NCI-H1048 (cell line): ENCODE measurements around the gene KIZ.

Source experiments
- DNase-seq: peaks from one replicate; lab custom pipeline; 2025; lab: John Stamatoyannopoulos, UW

The KIZ gene

DNA sequence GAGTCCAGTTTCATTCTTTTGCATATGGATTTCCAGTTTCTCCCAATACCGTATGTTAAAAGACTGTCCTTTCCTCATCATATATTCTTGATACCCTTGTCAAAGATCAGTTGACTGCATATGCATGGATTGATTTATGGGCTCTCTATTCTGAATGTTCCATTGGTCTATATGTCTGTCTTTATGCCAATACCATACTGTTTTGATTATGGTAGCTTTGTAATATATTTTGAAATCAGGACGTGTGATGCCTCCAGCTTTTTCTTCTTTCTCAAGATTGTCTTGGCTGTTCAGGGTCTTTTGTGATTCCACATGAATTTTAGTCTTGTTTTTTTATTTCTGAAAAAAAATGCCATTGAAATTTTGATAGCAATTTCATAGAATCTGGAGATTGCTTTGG is 51.9 kb downstream of the KIZ start:
- no peak for DNase-seq

DNA sequence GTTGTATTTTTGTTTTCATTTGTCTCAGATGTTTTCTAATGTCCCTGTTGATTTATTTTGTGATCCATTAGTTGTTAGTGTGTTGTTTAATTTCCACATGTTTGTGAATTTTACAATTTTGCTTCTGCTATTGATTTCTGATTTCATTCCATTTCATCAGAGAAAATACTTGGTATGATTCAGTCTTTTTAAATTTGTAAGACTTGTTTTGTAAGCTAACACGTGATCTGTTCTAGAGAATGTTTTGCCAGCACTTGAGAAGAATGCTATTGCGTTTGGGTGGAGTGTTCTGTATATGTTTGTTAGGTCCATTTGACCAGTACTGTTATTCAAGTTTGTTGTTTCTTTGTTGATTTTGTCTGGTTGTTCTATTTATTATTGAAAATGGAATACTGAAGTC is 53.9 kb downstream of the KIZ start:
- DNase-seq, result no peak

DNA sequence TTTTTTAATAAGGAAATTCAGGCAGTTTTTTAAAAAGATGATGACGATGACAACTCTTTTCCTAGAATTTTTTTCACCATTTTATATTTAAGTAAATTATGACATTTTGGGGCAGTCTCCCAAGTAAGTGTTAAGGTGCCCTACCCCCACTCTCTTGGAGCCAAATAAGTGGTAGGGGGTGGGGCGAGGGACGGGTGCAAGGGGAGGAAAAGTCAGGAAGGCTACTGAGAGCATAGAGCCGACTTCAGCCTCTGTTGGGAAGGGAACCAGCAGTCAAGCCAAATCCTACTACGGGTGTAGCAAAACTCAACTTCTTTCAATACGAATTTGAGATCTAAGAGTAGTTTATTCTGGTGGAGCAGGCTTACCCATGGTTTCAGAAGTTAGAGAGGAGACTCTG is 54.4 kb downstream of the KIZ start:
- DNase-seq, result no peak

DNA sequence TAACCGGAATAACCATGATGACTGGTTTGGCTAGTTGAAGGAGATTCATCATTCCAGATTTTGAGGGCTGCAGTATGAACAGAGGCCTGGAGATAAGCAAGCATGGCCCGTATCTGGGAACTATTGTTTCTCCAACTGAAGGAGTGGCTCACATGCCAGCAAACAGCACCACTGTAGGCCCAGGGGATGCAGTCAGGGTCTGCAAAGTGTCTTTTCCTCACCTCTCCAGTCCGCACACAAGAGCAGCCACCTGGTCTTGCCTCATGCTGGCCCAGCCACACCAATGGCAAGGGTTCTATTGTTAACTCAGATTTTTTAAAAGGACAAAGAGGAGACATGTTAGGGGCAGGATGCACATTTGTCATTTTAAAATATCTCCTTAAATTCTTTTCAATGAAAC is 55.1 kb downstream of the KIZ start:
- DNase-seq, result no peak

DNA sequence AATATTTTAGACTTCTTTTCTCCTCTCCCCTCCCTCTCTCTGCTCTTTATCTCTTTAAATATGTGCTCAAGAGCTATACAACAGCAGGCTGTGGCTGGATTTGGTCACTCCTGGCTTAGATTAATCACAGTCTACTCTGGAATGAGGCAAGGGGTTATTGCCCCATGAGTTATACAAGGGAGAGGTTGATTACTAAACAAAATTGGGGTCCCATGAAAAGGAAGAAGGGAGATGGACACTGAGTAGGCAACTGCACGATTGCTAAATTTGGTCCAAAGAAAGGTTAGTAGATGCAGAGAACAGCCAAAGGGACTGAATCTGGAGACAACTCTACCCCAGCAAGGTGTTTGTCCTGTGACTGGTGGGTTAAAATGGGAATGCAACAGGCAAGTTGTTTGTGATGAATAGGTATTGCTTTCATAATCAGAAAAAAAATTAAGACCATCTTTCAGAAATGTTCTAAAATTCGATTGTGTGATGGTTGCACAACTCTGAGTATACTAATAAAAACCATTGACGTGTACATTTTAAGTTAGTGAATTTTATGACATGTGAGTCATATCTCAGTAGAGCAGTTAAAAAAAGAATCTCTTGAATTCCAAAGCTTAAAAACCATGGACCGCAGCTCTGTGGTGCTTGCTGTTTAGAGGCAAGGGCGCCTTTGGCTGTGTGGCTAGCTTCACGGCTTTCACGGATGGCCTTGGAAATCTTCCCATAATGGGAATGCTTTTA is 57.1 kb downstream of the KIZ start:
- no peak for DNase-seq

DNA sequence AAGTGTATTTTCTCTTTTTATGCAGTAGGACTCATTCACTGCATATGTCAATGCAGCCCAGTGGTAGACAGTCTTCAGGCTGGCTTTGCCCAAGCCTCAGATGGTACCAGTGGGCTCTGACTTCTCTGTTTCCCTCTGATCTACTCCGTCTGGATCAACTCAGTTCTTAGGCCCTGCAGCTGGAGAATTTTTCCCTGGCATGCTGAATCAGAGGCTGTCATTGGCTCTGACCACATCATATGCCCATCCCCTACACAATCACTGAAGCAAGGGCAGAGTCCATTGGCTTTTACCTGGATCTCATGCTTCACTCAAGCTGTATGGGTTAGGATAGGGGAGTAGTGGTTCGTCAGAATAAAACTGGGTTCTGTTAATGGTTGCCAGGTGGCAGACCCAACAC is 57.8 kb downstream of the KIZ start:
- DNase-seq, result no peak

DNA sequence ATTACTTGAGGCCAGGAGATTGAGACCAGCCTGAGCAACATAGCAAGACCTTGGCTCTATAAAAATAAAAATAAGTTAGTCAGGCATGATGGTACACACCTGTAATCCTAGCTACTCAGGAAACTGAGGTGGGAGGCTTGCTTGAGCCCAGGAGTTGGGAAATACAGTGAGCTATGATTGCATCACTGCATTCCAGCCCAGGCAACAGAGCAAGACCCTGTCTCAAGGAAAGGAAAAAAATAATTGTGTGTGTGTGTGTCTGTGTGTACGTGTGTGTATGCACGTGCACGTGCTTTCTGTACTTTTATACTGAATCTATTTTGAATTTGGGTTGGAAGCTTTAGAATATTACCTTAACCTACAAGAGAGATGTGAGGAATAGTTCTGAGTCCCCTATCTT is 58.9 kb downstream of the KIZ start:
- DNase-seq, result no peak

DNA sequence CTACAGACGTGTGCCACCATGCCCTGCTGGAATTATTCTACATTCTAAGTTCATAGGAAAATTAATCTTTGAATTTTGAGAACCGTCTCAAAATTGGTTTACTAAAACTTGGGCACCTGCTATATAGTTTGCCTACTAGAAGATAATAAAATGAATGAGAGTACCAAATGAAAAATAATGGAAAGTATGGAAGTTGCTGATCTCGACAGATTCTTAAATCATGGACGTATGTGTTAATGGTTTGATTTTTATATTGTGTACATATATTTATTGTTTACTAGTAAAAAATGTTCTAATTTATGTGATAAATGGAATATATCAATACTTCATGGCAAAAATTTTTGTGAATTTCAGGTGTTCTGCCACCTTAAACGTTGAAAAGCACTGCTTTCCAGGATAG is 60.0 kb downstream of the KIZ start:
- DNase-seq, result no peak

DNA sequence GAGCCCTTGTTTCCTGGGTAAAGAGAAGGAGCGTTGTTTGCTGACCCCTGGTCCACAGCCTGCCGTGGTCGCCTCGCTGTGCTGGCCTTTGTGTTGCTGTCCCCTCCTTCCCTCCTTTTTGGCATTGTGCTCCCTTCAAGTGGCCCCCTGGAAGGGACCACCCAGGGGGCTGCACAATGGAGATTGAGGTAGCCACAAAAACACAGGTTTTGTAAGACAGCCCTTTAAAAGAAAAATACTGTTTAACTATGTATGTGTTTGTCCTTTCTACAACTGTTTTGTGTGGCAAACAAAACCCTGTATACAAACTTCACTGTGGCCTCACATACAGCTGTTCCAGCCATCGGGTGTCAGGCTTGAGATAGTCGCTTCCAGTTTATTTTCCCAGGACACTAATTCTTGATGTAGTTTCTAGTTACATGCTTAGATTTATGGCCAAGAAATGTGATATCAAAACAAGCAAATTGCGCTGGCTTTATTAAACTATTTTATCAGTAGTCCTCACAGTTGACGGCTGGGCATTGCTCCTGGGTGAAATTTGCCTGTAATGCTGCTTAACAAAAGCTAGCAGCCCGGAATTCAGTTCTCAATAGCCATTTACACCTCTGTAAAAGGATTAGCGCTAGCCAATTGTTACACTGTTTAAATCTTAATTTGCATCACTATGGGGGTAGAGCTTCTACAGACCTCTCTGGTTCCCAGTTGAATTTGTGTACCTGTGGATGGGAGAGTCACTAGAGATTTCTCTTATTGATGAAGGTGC is 64.1 kb downstream of the KIZ start:
- DNase-seq, result no peak

DNA sequence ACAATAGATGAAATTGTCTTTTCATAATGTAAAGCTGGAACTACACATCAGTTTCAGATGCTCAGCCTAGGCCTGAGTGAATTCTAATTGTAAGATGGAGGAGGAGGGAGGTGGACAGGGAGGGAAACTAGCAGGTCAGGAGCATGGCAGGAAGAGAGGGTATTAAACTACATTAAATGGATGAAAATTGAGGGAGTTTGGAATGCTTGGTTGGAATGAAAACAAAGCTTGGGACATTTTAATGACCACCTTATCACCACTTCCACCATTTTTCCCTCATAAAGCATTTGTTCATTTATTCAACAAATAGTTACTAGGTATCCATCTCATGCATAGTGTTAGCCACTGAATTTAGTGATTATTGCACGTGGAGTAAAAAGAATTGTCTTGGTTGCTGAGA is 65.0 kb downstream of the KIZ start:
- no peak for DNase-seq

DNA sequence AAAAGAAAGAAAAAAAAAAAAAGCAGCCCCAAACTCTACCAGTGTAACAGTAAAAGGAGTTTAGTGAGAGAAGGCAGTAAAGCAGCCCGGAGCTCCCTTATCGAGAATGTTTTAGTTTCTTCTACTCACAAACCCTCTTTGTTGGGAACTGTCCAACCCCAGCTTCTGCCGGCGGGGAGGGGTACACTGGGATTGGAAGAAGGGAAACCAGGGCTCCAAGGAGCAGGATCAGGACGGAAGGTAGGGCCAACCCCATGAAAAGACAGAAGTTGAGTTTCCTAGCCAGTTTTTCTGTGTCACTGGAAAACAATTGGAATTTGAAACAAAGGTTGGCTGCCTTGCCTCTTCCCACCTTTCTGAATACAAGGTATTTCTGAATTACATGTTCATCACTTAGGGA is 66.0 kb downstream of the KIZ start:
- DNase-seq, result no peak

DNA sequence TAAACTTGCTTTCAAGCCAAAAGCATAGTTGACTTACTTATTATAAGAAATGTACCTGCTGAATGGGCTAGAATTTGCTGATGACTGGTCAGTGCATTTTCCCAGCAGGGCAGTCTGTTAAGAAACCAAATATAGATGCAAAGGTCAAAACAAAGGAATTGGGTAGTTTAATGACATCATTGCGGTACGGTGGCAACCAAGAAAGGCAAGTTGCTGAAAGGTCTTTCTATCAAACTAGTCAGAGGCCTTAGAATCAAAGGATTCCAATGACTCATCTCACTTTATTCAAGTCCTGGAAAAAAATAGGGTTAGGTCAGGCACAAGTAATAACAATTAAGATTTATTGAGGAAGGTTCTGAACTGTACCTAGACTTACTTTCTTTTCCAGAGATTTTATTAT is 76.4 kb downstream of the KIZ start:
- no peak for DNase-seq

DNA sequence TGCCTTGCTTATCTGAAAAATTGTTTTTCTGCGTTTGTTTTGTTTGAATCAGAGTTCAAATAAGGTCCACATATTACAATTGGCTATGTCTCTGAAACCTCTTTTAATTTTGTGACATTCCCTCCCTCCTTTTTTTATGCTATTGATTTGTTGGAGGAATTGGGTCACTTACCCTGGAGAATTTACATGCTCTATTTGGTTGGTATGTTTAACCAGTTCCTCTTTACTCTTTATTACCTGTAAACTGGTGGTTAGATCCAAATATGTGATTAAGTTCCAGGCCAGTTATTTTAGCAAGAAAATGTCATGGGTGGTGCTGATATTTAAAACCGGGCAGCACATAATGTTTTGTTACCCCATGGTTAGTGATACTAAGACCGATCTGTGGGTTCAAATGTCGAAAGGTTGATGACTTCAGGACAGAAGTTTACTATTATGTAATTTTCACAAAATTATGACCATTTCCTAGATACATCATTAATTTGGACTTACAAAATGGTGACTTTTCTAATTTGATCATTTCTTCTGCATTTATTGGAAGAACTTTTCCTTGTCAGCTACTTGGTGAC is 77.3 kb downstream of the KIZ start:
- no peak for DNase-seq

DNA sequence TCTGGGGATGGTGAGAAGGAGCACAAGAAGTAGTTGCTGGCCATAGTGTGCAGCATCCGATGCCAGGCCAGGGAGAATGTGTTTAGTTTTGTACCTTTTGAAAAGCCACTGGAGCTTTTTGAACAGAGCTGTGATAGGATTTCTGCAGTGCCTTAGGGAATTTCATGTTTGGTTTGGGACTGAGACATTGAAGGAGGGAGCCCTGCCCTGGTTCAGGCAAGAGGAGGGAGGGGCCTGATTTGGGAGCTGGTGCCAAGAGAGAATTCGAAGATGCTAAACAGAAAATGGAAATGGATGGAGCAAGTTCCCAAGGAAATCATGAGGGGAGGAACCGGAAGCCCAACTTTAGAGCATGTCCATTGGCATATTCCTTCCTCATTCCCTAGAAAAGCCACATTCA is 80.7 kb downstream of the KIZ start:
- no peak for DNase-seq

DNA sequence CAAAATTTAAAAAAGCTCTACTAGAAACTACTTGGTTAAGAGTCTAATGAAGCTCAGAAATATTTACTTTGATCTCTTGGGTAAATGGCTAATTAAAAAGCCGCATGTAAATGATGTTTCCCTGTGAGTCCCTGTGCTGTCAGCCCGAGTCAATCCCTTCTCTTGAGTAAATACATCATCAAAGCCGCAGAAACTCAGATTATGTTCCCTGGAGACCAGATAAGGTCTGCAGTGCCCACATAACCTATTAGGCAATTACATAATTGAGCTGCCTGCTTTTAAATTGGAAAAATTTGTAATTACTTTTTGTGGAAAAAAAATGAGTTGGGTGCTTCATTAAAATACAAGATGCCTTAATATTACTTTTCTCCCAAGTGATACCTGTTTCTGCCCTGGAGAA is 83.1 kb downstream of the KIZ start:
- no peak for DNase-seq

DNA sequence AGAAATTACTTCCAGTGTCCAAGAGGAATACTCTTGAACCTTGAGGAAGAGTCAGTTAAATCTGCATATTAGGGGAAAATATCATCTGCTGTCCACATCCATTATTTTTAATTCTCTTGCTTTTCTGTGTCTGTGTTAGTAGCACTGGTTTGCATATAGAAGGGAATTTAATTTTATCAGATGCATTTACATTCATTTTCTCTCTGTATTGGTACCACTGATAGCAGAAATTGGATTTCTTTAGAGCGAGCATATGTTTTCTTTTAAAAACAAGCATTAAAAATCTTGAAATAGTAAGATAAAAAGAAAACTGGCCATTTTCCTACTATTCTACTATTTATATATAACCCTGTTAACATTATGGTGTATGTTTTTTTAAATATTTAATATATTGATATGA is 83.8 kb downstream of the KIZ start:
- DNase-seq, result no peak

DNA sequence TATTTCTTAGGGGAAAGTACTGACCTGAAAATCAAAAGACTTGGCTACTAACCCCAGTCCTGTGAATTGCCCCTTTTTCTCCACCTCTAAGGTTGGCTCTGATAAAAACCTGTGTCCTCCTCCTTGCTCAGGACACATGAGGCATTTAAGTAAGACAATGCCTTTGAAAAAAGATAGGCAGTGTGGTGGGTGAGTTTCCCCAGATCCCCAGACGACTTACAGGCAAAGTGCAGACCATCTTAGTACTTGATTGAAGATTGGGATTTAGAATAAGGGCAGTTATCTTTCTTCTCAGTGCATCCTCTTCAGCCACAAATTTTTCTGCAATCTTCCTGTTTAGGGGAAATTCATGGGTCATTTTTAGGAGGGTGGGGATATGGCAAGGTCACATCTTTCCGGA is 87.8 kb downstream of the KIZ start:
- no peak for DNase-seq

DNA sequence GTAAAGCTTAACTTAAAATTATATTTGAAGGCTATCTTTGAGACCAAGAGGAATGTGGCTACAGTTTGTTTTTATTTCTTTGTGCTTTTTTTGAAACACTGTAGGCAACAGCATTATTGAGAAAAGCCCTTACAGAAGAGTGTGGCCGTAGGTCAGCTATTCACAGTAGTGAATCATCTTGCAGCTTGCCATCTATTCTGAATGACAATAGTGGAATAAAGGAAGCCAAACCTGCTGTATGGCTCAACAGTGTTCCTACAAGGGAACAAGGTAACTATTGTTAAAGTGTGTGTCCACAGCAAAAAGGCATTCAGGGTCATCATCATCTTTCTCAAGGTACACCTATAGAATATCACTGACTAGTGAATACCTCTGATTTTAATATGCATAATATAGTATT is 88.5 kb downstream of the KIZ start:
- no peak for DNase-seq

DNA sequence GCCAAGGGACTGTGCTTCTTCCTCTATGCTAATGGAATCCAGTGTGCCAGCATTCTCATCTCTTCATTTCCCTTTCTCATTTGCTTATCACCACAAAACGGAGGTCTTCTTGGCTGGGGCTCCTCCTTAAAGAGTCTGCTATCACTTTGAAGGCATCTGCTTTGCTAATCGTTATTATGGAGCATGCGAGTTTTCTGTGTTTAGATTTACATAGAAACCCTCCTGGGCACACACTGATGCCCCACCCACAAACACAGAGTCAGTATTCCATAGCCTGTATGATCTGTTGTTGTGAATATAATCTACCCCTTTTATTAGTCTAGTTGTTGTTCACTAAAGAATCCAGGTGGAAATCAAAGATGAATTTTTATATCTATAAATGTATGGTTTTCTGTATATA is 93.8 kb downstream of the KIZ start:
- DNase-seq, result no peak

DNA sequence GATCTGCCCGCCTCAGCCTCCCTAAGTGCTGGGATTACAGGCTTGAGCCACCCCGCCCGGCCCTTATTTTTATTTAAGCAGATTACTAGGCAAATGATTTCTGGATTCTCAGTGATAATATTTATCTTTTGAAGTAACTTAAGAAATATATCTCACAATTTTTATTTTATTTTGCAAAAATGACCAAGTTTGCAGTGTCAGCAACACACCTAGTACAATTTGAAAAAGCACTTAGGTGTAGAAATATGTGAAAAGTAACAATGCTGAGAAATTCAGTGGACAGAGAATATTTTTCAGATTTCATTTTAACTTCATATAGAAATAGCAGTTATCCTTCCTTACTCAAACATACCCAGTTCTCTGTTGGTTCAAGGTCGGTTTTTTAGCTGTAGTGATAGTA is 98.3 kb downstream of the KIZ start:
- no peak for DNase-seq

DNA sequence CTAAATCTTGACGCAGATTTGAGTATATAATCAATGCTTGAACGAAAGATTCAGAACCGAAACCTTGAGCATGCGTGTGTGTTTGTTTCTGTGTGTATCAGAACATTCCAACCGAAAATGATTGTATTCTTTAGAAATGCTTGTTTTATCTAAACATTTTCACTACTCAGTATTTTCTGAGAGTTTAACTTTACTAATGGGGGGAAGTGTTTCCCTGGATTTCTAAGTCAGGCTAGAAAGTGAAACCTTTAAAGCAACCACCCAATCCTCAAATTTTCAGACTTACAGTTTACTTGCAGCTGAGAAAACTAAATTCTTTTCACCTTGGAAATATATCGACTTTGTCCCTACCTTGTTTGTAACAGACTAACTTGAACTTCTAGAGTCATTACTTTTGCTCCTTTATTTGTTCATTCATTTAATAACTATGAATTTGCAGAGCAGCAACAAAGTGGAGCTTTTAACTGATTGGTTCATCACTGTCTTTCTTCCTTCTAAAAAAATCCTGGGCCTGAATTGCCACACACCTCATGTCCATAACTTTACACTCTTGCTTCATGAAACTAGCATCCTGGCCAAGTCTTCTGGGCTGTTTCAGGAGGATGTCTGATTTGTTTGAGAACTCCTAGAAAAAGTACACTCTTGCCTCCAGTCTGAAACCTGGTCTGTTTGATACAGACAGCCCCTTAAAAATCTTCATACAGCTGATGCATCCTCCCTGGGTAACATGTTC is 99.5 kb downstream of the KIZ start:
- DNase-seq, result no peak

DNA sequence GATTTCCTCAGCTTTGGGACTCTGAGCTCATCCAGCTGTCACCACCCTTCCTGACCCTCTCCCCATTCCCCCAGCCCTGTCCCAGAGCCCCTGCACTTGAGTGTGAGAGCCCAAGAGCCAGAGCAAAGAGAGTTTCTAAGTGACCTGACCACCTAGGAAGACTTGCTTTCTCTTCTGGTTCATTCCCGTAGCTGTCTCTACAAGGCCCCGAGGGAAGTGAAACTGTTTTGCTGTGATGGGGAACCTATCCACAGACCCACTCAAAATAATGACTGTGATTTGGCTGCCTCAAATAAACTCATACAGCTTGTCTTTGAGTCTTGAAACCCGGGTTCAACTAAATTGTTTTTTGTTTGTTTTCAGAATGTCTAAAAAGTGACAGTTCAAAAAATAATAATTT is 102.6 kb downstream of the KIZ start:
- DNase-seq, result no peak

DNA sequence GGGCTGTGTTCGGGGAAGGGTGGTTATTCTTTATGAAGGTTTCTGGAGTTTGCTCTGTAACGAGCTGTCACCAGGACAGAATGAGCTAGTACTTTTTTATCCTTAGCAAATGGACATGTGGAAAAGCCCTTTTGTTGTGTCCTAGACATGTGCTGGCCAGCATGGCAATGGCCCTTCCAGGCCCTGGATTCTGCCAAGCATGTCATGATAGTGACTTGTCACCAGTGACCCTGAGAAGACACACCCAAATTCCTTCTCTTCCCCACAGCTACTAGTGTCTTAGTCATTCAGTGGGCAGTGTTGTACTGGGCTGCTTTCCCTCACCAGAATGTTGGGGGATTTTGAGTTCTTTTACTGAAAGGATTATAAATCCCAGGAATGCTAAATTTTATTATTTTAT is 103.3 kb downstream of the KIZ start:
- DNase-seq, result no peak
